HG03558 (cell line): Measurements from ENCODE around the gene ZBTB1.
"Not testable (repeated sequence)": the region's sequence is repeated elsewhere in the genome, so short reads cannot be mapped to it uniquely, and the experiment has no call there.

Experiments used
- ATAC-seq: cut with Tn5 transposase; IDR thresholded peaks from one replicate; pipeline ENCODE4 v1.9.1; 2021; ENCODE audit warnings: moderate number of reproducible peaks; ENCODE audit not compliant: unreplicated experiment; ENCODE audit errors: extremely low read depth

The ZBTB1 gene

DNA sequence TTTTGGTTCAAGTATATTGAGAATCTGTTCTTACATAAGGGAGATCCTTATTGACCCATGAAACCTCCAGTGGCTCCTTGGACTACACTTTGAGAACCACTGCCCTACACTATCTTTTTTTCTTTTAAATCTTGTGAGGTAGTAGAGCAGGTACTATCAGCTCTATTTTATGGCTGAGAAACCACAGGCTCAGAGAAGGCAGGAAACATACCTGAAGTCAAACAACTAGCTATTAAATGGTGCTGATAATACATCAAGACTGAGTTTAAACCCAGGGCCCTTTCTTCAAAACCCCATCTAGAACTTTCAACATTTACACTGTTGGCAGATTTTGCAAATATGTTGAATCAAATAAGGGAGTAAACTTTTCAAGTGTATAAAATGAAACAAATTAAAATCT is 7.8 kb upstream of the ZBTB1 start:
- no peak for ATAC-seq

DNA sequence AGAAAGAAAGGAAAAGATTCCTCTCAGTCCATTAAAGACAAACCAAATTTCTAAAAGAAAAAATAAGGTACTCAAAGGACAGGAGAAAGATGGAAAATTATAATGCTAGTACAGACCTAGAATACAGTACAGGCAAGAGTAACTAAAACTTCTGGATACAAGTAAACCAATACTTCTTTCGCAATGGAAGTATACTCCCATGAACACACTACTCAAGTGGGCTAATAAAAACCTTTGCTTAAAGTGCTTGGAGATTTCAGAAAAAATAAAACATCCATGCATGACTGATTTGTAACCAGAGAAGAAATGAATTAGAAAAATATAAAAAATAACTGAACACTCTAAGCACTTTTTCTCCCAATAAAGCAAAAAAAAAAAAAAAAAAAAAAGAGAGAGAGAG is 4.5 kb upstream of the ZBTB1 start:
- no peak for ATAC-seq

DNA sequence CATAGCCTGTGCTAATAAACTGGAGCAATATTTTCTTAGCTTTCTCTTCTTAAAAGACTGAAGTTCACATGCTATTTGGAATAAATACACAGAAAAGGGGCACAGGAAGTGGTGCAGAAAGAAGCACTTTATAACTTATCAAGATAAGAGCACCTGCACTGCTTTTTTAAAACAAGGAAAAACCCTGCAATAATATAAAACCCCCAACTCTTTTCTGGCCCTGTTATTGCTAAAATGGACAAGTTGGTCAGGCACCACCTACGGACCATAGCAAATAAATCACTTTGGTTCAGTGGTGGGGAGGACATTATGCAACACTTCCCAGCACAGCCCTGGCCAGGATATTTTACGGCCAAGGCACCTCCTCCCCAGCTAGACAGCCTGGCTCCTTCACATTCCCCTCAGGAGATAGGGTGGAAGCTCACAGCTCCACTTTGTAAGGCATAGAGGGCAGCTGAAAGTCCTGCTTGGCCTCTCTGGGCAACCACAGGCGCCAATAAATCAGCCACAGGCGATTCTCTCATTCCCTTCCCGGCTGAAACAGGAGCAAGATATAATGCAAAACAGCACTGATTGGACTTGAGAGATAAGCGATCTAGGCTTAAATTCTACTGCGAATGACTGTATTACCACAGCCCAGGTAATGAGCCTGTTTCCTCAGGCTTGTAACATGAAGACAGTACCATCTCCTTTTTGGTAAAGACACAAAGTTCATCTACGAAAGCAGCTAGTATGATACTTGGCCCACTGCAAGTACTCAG is 3.0 kb upstream of the ZBTB1 start:
- ATAC-seq: no peak

DNA sequence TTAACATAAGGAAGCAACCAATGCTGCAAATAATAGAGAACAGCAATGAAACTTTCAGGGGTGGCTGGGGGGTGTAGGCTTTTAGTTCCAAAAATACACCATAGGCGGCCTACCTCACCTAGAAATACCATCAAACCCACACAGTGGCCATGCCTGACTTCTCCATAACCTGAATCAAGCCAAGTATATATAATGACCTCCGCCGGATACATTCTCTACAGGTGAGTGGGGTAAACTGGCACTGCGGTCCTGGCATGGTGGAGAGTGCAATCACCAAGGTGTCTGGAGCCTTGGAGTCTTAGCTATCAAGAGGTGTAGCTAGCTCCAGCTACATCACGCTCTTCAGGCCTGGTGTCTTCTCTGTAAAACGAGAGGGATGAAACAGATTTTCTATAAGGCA is 2.1 kb upstream of the ZBTB1 start:
- ATAC-seq: no peak

DNA sequence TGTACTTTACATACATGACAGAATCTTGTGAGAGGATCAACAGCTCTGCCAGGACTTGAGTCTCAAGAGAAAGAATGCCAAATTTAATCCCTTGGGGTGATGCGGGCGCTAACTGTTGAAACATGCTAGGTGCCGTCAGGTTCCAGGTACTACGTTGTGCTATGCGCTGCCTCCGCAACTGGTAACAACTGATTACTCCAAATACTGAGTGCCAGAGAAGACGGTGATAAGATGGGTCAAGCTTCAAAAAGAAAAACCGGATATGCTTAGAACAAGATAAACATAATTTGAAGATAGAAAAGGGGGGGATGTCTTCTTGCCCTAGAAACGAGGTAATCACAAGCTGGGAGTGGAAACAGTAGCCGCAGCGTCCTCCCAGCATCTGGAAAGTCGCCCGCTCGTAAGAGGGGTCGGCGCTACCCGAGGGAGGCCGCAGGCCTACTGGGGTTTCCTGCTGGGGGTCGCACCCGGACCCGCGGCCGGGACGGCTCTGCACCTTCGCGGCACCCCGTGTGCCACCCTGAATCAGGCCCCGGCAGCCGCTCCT is 1.6 kb upstream of the ZBTB1 start:
- ATAC-seq: no peak

DNA sequence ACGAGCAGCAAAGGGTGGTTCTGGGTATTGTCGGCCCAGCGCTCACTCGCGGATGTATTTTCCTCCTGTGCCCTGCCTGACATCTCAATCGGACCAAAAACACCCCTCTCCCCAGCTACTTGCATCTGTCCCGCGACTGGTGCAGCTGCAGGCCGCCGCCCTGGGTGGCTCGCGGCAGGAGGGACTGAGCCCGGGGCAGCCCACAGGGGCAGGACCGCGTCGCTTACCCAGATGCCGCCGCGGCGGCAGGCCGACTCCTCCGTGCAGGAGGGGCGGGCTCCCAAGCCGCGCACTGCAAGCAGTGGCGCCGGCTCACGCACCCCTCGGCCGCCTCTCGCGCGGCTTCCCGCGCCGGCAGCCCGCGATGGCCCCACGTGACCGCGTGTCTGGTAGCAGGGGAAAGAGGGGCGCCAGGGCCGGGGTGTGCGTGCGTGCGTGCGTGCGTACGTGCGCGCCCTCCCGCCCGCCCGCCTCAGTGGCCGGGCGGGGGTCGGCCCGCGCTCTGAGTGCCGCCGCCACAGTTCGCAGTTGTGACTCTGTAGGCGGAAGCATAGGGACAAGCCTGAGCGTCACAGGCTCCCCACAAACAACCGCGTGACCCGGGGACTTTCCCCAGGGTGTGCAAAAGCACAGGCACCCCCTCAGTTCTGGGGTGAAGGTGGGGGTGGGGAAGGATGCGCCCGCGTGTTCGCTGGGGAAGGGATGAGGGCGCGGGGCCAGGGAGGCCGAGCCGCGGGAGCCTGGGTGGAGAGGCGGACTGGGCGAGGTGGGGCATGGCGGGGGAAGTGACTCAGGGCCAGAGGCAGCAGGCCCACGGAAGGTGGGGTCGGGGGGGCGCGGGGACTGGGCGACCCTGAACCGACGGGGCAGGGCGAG is 898 bp upstream of the ZBTB1 start, which contains the start of gene ZBTB25:
Gene ZBTB25 (minus strand): TSS at position 405 of the 876 bp plus-strand sequence. CDS start 13,305 bp downstream, outside the sequence.
- ATAC-seq: peak; percentile 43

DNA sequence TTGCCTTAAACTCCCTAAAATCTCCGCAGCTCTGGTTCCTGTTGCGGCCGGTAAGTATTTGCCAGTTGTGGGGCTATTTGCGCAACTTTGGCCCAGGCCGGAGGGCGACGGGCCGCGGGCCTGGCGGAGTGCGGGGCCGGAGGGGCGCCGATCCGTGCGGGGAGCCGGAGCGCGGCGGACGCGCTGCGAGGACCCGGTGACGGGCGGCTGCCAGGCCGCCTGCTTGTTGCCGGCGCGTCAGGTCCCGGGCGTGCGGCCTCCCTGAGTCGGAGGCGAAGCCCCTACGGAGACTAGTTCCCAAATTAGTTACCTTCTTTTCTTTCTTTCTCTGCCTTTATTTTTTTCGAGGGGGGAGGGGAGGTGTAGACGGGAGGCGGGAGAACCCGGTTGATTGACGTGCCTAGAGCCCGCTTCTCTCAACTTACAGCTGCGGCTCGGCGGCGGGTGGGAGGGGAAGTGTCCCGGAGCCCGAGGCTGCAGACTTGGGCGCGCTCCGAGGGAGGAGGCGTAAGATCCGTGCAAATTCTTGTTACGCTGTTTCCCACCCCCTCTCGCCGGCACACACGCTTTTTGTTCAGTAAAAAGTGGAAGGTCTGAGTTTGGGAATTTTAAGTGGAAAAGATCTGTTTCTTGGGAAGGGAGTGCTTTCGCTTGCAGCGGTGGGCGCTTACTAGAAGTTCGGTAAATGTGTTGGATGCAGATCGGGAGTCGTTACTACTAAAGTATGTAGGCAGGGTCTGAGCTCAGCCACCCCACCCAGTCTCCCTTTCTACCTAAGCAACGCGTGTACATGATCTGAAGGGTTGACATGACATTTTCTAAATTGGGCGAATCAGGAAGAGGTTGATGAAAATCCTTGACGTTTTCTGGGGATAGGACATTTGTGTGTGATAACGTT is 576 bp downstream of the ZBTB1 start:
- no peak for ATAC-seq

DNA sequence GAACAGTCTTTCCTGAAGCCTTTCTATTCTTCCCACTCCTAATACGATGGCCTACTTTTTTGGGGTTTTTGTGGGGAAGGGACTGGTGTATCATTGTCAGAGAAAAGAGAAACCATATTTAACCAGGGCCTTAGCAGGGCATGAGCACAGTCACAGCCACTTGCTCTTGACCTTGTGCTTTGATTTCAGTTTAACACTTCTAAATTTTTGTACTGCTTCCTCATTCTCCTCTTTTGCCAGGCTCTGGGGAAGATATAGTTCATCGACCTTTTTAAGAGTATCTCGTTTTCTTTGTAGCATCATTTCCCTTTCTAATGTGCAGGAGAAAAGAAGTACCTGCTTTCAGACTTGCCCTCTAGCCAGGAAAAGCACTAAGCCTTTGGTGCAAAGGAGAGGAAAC is 2.2 kb downstream of the ZBTB1 start:
- no peak for ATAC-seq

DNA sequence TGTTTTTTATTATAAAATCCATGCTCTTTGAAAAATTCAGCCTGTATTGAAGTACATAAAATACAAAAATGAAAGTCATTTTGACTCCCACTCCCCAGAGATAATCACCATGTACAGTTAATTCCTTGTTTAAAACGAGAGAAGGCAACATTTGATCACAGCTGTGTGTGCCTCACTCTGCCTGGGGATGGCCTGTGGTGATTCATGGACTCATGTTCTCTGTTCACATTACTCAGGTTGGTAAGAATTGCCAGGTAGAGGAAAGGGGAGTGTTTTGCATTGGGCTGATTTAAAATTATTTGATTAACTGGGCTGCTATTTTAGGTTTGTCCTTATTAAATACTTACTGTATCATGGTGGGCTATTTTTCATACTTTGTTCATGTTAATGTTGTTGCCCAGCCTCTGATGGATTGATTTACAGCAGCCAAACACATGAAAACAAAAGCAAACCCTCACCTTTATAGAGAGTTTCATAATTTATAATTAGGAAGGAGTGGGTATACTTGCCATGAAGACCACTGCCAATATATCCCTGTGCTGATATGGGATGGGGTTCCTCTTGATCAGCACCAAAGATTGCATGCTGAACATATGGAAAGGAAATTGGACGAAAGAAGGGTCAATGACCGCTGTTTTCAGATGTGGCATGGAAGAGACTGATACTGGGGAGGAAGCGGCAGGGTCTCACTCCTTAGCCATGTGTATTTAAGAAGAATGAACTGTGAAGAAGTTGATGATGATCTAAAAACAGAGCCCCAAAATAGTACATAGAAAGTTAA is 3.0 kb downstream of the ZBTB1 start:
- no peak for ATAC-seq

DNA sequence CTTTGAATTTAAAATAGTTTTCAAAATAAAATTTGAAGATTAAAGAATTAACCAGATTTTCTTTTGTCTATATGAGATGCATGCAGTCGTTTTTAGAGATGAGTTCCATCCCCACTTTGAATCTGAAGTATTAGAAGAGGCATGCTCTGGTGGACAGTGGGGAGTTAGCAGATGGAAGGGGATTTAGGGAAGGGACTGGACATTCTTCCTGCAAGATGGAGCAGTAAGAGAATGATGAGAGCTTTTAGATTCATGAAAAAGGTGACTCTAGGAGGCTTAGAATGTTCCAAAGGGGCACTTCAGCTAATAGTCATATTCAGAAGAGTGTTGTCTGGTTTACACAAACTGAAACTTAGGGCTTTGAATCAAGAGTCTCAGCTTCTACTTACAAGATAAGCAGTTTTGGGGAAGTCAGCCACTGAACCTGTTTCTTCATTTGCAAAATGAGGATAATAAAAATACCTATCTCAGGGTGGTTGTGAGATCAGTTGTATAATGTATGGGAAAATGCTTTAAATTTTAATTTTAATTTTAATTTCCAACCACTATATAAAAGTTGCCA is 3.7 kb downstream of the ZBTB1 start:
- ATAC-seq: no peak

DNA sequence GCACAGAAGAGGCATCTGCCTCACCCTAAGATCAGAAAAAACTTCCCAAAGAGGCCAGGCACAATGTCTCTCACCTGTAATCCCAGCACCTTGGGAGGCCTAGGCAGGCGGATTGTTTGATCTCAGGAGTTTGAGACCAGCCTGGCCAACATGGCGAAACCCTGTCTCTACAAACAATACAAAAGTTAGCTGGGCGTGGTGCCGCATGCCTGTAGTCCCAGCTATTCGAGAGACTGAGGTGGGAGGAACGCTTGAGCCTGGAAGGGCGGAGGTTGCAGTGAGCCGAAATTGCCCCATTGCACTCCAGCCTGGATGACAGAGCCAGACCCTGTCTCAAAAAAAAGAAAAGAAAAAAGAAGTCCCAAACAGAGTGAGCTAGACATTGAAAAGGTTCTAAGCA is 4.5 kb downstream of the ZBTB1 start:
- ATAC-seq: no peak

DNA sequence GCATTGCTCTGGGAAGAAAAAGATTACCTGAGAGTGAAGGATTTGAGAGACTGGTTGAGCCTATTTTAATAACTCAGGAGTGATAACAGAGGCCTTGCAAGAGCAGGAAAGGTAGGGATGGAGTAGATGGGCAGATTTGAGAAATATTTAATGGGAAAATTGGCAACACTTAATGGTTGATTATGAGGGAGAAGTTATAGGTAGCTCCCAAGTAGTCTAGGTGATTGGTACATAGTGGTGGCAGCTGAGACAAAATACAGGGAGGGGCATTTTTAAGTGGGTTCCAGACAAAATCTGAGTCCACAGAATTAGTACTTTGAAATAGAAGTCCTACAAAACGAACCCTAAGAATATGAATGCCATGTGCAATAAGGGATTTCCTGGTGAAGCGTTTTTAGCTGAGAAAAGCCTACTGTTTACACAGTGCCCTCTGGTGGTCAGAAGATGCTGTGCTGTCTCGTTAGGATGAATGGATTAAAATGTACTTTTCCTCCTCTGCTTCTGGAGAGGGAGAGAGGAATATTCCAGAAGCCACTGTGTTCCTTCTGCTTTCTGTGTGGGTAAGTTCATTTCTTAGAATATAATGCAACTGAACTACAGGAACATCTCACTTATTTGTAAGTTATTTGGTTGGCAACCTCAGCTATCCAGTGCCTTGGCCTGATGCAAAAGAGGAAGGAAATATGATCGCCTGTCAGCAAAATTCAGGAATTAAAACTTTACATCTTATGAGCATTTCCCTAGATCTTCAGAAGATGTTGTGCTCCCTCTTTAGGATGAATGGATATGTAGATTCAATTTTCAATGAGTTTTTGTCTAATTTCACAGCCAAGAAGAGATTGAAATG is 6.5 kb downstream of the ZBTB1 start:
- ATAC-seq: no peak

DNA sequence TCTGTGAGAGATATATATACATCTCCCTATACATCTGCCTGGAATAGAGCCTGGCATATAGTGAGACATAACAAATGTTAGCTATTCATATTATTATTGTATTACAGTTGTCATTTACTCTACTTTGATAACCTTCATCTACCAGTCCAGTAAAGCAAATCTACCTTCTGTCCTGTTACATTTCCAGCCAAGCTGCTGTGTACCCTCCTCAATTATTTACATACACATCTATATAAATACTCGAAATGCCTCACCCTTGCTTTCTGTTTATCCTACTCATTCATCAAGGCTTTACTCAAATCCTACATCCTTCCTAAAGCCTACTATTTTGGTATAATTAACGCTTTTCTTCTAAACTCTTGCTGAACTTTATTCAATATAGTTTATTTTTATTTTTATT is 8.7 kb downstream of the ZBTB1 start:
- ATAC-seq: no peak

DNA sequence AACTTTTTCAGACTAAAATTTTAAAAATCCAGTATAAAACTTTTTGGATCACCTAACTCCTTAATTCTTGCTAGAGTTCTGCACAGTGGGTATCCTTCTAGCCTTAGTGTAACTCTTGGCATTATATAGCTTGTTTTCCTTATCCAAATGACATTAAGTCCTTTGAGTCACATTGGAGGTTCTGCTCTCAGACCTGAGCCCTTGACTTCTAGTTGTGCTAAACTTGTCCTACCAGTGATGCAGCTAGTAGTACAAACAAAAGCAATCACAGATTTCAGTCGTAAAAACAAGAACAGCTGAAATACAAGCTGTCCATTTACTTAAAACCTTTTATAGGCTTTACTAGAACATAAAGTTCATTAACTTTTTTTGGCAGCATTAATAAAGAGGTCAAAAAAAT is 10.5 kb downstream of the ZBTB1 start:
- no peak for ATAC-seq

DNA sequence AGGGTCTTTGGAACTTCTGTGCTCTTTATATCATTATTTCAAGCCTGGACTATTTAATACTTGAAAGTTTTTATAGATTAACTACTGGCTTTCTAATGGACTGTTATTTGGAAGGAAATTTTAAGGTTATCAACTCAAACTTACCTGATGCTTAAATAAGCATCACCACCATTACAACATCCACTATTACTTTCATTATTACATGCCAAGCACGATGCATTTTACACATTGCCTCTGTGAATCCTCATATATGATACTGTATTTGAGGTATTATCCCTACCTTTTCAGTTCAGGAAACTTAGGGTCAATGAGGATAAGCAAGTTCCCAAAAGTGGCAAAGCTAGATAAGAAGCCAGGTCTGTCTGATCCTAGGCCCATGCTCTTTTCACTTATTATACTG is 12.4 kb downstream of the ZBTB1 start:
- ATAC-seq: no peak

DNA sequence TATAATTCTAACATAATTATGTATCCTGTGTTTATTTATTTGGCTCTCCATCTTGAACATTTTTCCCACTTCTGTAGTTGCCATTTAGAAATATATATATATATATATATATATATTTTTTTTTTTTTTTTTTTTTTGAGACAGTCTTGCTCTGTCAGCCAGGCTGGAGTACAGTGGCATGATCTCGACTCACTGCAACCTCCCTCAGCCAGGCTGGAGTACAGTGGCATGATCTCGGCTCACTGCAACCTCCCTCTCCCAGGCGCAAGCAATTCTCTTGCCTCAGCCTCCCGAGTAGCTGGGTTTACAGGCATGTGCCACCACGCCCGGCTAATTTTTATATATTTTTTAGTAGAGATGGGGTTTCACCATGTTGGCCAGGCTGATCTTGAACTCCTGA is 13.1 kb downstream of the ZBTB1 start:
- ATAC-seq: not testable (repeated sequence)

DNA sequence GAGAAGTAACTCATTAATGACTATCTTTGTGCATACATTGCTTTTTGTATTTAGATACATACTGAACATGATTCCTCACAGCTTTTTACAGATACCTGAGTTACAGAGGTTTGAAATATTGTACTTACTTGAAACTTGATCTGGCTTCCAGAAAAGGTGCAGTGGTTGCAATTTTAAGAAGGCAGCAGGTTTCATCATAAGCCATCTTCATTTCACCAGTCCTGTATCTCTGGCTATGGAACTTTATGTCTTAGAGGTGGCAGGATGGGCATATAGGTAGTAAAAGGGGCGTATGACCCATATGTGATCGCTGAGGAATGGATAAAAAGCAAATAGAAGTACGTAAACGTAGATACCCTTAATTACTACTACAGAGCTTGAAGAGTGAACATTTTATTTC is 13.7 kb downstream of the ZBTB1 start:
- no peak for ATAC-seq

DNA sequence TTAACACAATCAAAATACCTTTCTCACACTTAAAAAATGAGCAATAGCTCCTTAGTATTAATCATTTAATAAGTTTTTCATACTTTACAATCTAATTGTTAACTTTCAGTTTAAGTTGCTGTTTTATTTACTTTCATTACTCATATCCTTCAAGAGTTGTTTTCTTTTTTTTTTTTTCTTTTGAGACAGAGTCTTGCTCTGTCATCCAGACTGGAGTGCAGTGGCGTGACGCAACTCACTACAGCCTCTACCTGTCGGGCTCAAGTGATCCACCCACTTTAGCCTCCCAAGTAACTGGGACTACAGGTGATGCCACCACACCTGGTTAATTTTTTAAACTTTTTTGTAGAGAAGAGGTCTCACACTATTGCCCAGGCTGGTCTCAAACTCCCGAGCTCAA is 16.1 kb downstream of the ZBTB1 start:
- no peak for ATAC-seq
